GM20000 (cell line): ENCODE data around the gene LGI2.

ENCODE experiments used
- DNase-seq: peaks from one replicate; pipeline ENCODE4 v3.0.0; 2012; ENCODE audit warnings: low spot score
- CTCF ChIP-seq: IDR thresholded peaks from 2 replicates; pipeline ENCODE4 v1.5.1; 2012; ENCODE audit warnings: mild to moderate bottlenecking, control low read depth; ENCODE audit errors: extremely low read depth, missing control alignments

LGI2 gene

GRCh38 chr4:24949970-24950369 lies 80.8 kb downstream of the LGI2 start:
- no peak for DNase-seq
- TF ChIP-seq CTCF, result no peak
